ENCODE measurements around the gene DCBLD1.
"Not testable (repeated sequence)": the region's sequence is repeated elsewhere in the genome, so short reads cannot be mapped to it uniquely, and the experiment has no call there.

DCBLD1 gene

GRCh38 chr6:117506907-117507306 lies 24.4 kb downstream of the DCBLD1 start:
- no peaks in the 10 kb centered on the region for H3K36me3 ChIP-seq (ENCODE audit: control insufficient read depth, insufficient read depth, low read length)
- peaks cover 3% of the 10 kb centered on the region for H3K4me1 ChIP-seq (ENCODE audit: control insufficient read depth, insufficient read depth, low read length)
- no peaks in the 10 kb centered on the region for H3K27me3 ChIP-seq (ENCODE audit: control insufficient read depth, insufficient read depth, low read length)
- H3K27ac ChIP-seq (ENCODE audit: low read depth, low read length), result no peak overlapping the region
- no peak overlapping the region for H3K4me3 ChIP-seq (ENCODE audit: low read length)
- H3K9ac ChIP-seq (ENCODE audit: low read length), result no peak overlapping the region

- Histone ChIP-seq H3K9ac (ENCODE audit: low read length) (no peak overlapping the region), H3K27ac (ENCODE audit: low read depth, low read length) (no peak overlapping the region), H3K4me3 (ENCODE audit: low read length) (no peak overlapping the region), H3K27me3 (ENCODE audit: control insufficient read depth, insufficient read depth, low read length) (no peaks in the 10 kb centered on the region), H3K36me3 (ENCODE audit: control insufficient read depth, insufficient read depth, low read length) (no peaks in the 10 kb centered on the region), H3K4me1 (ENCODE audit: control insufficient read depth, insufficient read depth, low read length) (peaks cover 3% of the 10 kb centered on the region)
These were observed 26.0 kb downstream of the DCBLD1 start for GRCh38 chr6:117508450-117508971.

GRCh38 chr6:117509021-117509420 lies 26.5 kb downstream of the DCBLD1 start:
- H3K4me3 ChIP-seq (ENCODE audit: low read length), result no peak overlapping the region
- H3K27ac ChIP-seq (ENCODE audit: low read depth, low read length), result no peak overlapping the region

GRCh38 chr6:117512056-117512828 lies 29.8 kb downstream of the DCBLD1 start:
- no peak overlapping the region for H3K27ac ChIP-seq (ENCODE audit: low read depth, low read length)
- H3K36me3 ChIP-seq (ENCODE audit: control insufficient read depth, insufficient read depth, low read length), result no peaks in the 10 kb centered on the region
- H3K27me3 ChIP-seq (ENCODE audit: control insufficient read depth, insufficient read depth, low read length), result no peaks in the 10 kb centered on the region
- H3K4me3 ChIP-seq (ENCODE audit: low read length), result no peak overlapping the region
- no peak overlapping the region for H3K9ac ChIP-seq (ENCODE audit: low read length)
- no peaks in the 10 kb centered on the region for H3K4me1 ChIP-seq (ENCODE audit: control insufficient read depth, insufficient read depth, low read length)

More at GRCh38 chr6:117509021-117509420, 26.5 kb downstream of the DCBLD1 start:
- peaks cover 3% of the 10 kb centered on the region for H3K4me1 ChIP-seq (ENCODE audit: control insufficient read depth, insufficient read depth, low read length)
- H3K27me3 ChIP-seq (ENCODE audit: control insufficient read depth, insufficient read depth, low read length), result no peaks in the 10 kb centered on the region
- H3K9ac ChIP-seq (ENCODE audit: low read length), result no peak overlapping the region
- H3K36me3 ChIP-seq (ENCODE audit: control insufficient read depth, insufficient read depth, low read length), result no peaks in the 10 kb centered on the region

- no peak overlapping the region for H3K27ac ChIP-seq (ENCODE audit: low read depth, low read length)
- H3K36me3 ChIP-seq (ENCODE audit: control insufficient read depth, insufficient read depth, low read length), result no peaks in the 10 kb centered on the region
- no peak overlapping the region for H3K4me3 ChIP-seq (ENCODE audit: low read length)
- no peaks in the 10 kb centered on the region for H3K27me3 ChIP-seq (ENCODE audit: control insufficient read depth, insufficient read depth, low read length)
- no peak overlapping the region for H3K9ac ChIP-seq (ENCODE audit: low read length)
- H3K4me1 ChIP-seq (ENCODE audit: control insufficient read depth, insufficient read depth, low read length), result no peaks in the 10 kb centered on the region
These were observed 30.6 kb downstream of the DCBLD1 start for GRCh38 chr6:117512987-117513573.

- Histone ChIP-seq H3K36me3 (ENCODE audit: control insufficient read depth, insufficient read depth, low read length) (no peaks in the 10 kb centered on the region), H3K9ac (ENCODE audit: low read length) (no peak overlapping the region), H3K27me3 (ENCODE audit: control insufficient read depth, insufficient read depth, low read length) (no peaks in the 10 kb centered on the region), H3K27ac (ENCODE audit: low read depth, low read length) (no peak overlapping the region), H3K4me1 (ENCODE audit: control insufficient read depth, insufficient read depth, low read length) (no peaks in the 10 kb centered on the region), H3K4me3 (ENCODE audit: low read length) (no peak overlapping the region)
These were observed 31.4 kb downstream of the DCBLD1 start for GRCh38 chr6:117513778-117514365.

GRCh38 chr6:117514655-117515054 lies 32.2 kb downstream of the DCBLD1 start:
- Histone ChIP-seq H3K27ac (ENCODE audit: low read depth, low read length) (no peak overlapping the region), H3K4me3 (ENCODE audit: low read length) (no peak overlapping the region), H3K9ac (ENCODE audit: low read length) (no peak overlapping the region), H3K27me3 (ENCODE audit: control insufficient read depth, insufficient read depth, low read length) (no peaks in the 10 kb centered on the region), H3K4me1 (ENCODE audit: control insufficient read depth, insufficient read depth, low read length) (no peaks in the 10 kb centered on the region), H3K36me3 (ENCODE audit: control insufficient read depth, insufficient read depth, low read length) (no peaks in the 10 kb centered on the region)

GRCh38 chr6:117515326-117515725 lies 32.9 kb downstream of the DCBLD1 start:
- Histone ChIP-seq H3K4me3 (ENCODE audit: low read length) (no peak overlapping the region), H3K9ac (ENCODE audit: low read length) (no peak overlapping the region), H3K36me3 (ENCODE audit: control insufficient read depth, insufficient read depth, low read length) (no peaks in the 10 kb centered on the region), H3K4me1 (ENCODE audit: control insufficient read depth, insufficient read depth, low read length) (no peaks in the 10 kb centered on the region), H3K27ac (ENCODE audit: low read depth, low read length) (no peak overlapping the region), H3K27me3 (ENCODE audit: control insufficient read depth, insufficient read depth, low read length) (no peaks in the 10 kb centered on the region)

- not testable (repeated sequence) for H3K4me1 ChIP-seq (ENCODE audit: control insufficient read depth, insufficient read depth, low read length); H3K36me3 ChIP-seq (ENCODE audit: control insufficient read depth, insufficient read depth, low read length); H3K27ac ChIP-seq (ENCODE audit: low read depth, low read length); H3K9ac ChIP-seq (ENCODE audit: low read length); H3K4me3 ChIP-seq (ENCODE audit: low read length); H3K27me3 ChIP-seq (ENCODE audit: control insufficient read depth, insufficient read depth, low read length)
These were observed 35.5 kb downstream of the DCBLD1 start for GRCh38 chr6:117517995-117518394.

GRCh38 chr6:117518870-117519269 lies 36.4 kb downstream of the DCBLD1 start:
- Histone ChIP-seq H3K4me1 (ENCODE audit: control insufficient read depth, insufficient read depth, low read length) (no peaks in the 10 kb centered on the region), H3K9ac (ENCODE audit: low read length) (no peak overlapping the region), H3K27me3 (ENCODE audit: control insufficient read depth, insufficient read depth, low read length) (no peaks in the 10 kb centered on the region), H3K36me3 (ENCODE audit: control insufficient read depth, insufficient read depth, low read length) (no peaks in the 10 kb centered on the region), H3K27ac (ENCODE audit: low read depth, low read length) (no peak overlapping the region), H3K4me3 (ENCODE audit: low read length) (no peak overlapping the region)

GRCh38 chr6:117520603-117521395 lies 38.3 kb downstream of the DCBLD1 start:
- Histone ChIP-seq H3K4me3 (ENCODE audit: low read length) (no peak overlapping the region), H3K27ac (ENCODE audit: low read depth, low read length) (no peak overlapping the region), H3K27me3 (ENCODE audit: control insufficient read depth, insufficient read depth, low read length) (no peaks in the 10 kb centered on the region), H3K4me1 (ENCODE audit: control insufficient read depth, insufficient read depth, low read length) (no peaks in the 10 kb centered on the region), H3K9ac (ENCODE audit: low read length) (no peak overlapping the region), H3K36me3 (ENCODE audit: control insufficient read depth, insufficient read depth, low read length) (no peaks in the 10 kb centered on the region)
